ENCODE measurements around the gene GRIK3.

GRIK3 gene

DNA sequence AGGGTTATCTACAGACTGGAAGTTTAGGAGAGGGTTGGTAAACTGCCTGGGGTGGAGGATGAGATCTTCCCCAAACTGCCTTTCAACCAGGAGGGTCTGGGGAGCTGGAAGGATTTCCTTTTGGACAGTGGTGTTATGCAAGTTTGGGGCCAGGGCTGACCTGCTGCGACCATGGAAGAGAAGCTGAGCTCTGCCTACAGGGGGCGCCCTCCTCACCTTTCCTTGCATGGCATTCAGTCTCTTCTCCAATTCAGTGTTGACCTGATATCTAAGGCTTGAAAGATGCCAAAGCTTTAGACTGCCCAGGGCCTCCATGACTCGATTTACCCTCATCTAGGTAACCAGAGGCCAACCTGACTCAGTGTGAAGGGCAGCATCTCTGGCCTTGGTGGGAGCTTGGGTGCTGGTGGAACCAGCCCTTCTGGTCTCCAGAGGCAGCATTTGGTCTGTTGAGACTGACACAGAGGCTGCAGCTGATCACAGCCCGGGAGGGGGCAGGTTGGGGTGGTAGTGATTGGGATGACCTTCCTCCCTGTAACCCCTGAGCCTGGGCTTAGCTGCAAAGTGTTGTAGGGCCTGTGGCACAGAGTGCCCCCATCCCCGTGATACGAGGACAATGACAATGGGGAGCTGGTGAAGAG lies 170.0 kb downstream of the GRIK3 start:
- peak; percentile 2 to 22 (median 7) for DNase-seq
- ChIA-PET CTCF (interaction anchor here (0.8 kb wide), 1 partner anchor 739 kb away, joined by 3 read pairs; no protein-coding TSS in a partner anchor), POLR2A (no interaction called here)
- Histone ChIP-seq H3K27me3 (replicated peaks in 2 of 5; ENCODE audit: control insufficient read depth in 4 of 5, insufficient read depth in 5 of 5, low read length in 4 of 5) (peaks cover 0 to 34% (median 5%) of the 10 kb centered on the region in 5 experiments), H3K4me1 (ENCODE audit: control extremely low read depth in 1 of 4, control insufficient read depth in 4 of 4, insufficient read depth in 4 of 4, low read length in 3 of 4) (no peaks in the 10 kb centered on the region), H3K27ac (ENCODE audit: insufficient read depth in 1 of 2, low read depth in 1 of 2, low read length in 2 of 2, poor library complexity in 1 of 2, severe bottlenecking in 2 of 2) (no peak overlapping the region), H3K9me3 (ENCODE audit: control extremely low read depth in 1 of 5, control insufficient read depth in 4 of 5, insufficient read depth in 2 of 5, low read depth in 1 of 5, low read length in 4 of 5) (no peaks in the 10 kb centered on the region), H3K4me3 (ENCODE audit: control insufficient read depth in 1 of 7, extremely low read depth in 1 of 7, insufficient read depth in 4 of 7, low read depth in 2 of 7, low read length in 6 of 7) (no peak overlapping the region), H3K36me3 (ENCODE audit: control insufficient read depth in 4 of 4, insufficient read depth in 4 of 4, low read length in 3 of 4) (no peaks in the 10 kb centered on the region)
- 40% methylated on average over 5 of the region's 6 CpGs for WGBS (ENCODE audit: insufficient coverage)

DNA sequence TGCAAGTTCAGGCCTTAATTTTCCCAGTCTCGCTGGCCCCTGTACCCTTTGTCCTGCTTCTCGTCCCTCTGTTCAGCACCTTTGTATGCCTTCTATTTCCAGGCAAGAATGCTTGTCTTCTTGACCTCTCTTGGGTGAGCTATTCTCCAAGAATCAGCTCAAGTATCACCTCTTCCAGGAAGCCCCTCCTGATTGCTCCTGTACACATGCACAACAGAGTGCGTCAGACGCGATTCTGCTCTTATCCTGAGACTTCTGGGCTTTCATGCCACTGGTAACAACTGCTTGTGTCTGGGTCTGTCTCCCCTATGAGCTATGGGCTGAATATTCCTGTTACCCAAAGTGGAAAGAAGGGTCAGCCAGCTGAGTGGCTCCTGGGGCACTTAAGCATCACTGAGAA lies 170.8 kb downstream of the GRIK3 start:
- ChIA-PET CTCF (interaction anchor here (0.8 kb wide), 1 partner anchor 740 kb away, joined by 3 read pairs; no protein-coding TSS in a partner anchor), POLR2A (no interaction called here)
- Histone ChIP-seq H3K36me3 (ENCODE audit: control insufficient read depth in 4 of 4, insufficient read depth in 4 of 4, low read length in 3 of 4) (no peaks in the 10 kb centered on the region), H3K27me3 (replicated peaks in 2 of 5; ENCODE audit: control insufficient read depth in 4 of 5, insufficient read depth in 5 of 5, low read length in 4 of 5) (peaks cover 0 to 38% (median 5%) of the 10 kb centered on the region in 5 experiments), H3K27ac (ENCODE audit: insufficient read depth in 1 of 2, low read depth in 1 of 2, low read length in 2 of 2, poor library complexity in 1 of 2, severe bottlenecking in 2 of 2) (no peak overlapping the region), H3K9me3 (ENCODE audit: control extremely low read depth in 1 of 5, control insufficient read depth in 4 of 5, insufficient read depth in 2 of 5, low read depth in 1 of 5, low read length in 4 of 5) (no peaks in the 10 kb centered on the region), H3K4me1 (ENCODE audit: control extremely low read depth in 1 of 4, control insufficient read depth in 4 of 4, insufficient read depth in 4 of 4, low read length in 3 of 4) (no peaks in the 10 kb centered on the region), H3K4me3 (ENCODE audit: control insufficient read depth in 1 of 7, extremely low read depth in 1 of 7, insufficient read depth in 4 of 7, low read depth in 2 of 7, low read length in 6 of 7) (no peak overlapping the region)
- WGBS (ENCODE audit: insufficient coverage), result 96% methylated on average over 5 of the region's 5 CpGs
- no peak for DNase-seq

DNA sequence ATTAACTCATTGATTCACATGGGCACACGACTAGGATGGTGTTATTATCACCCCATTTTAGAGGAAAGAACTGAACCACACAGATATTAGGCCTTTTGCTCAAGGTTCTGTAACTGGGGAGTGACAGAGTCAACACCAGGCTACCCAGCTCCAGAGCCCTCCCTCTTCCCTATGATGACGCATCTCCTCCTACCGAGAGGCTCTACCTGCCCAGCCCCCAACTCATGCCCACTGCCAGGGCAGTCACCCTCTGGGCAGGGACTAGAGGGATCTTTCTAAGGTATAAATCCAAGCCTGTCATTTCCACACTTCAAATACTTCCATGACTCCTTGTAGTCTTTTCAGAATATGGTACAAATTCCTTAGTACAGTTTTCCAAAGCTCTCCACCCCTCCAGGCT lies 171.3 kb downstream of the GRIK3 start:
- Histone ChIP-seq H3K27ac (ENCODE audit: insufficient read depth in 1 of 2, low read depth in 1 of 2, low read length in 2 of 2, poor library complexity in 1 of 2, severe bottlenecking in 2 of 2) (no peak overlapping the region), H3K36me3 (ENCODE audit: control insufficient read depth in 4 of 4, insufficient read depth in 4 of 4, low read length in 3 of 4) (no peaks in the 10 kb centered on the region), H3K4me3 (ENCODE audit: control insufficient read depth in 1 of 7, extremely low read depth in 1 of 7, insufficient read depth in 4 of 7, low read depth in 2 of 7, low read length in 6 of 7) (no peak overlapping the region), H3K4me1 (ENCODE audit: control extremely low read depth in 1 of 4, control insufficient read depth in 4 of 4, insufficient read depth in 4 of 4, low read length in 3 of 4) (no peaks in the 10 kb centered on the region), H3K27me3 (replicated peaks in 2 of 5; ENCODE audit: control insufficient read depth in 4 of 5, insufficient read depth in 5 of 5, low read length in 4 of 5) (peaks cover 0 to 38% (median 5%) of the 10 kb centered on the region in 5 experiments), H3K9me3 (ENCODE audit: control extremely low read depth in 1 of 5, control insufficient read depth in 4 of 5, insufficient read depth in 2 of 5, low read depth in 1 of 5, low read length in 4 of 5) (no peaks in the 10 kb centered on the region)
- ChIA-PET CTCF (no interaction called here), POLR2A (no interaction called here)
- DNase-seq, result no peak
- WGBS (ENCODE audit: insufficient coverage), result 70% methylated on average over 2 of the region's 3 CpGs

DNA sequence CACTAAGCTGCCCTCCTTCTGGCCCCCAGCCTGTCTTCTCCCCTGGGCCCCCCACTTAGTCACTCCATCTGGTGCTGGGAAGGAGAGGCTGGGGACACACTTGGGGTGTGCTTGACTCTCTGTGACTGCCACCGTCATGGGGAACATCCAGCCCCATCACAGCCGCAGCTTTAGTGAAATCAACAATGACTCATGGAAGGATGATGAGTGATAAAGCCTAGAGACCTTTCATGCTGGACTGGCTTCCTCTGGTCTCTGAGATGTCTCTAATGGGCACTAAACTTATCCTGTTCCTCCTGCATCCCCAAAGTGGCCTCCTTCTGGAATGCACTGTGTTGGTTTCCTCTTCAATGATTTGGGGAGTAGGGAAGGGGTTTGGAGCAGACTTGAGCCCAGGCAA lies 172.9 kb downstream of the GRIK3 start:
- Histone ChIP-seq H3K9me3 (ENCODE audit: control extremely low read depth in 1 of 5, control insufficient read depth in 4 of 5, insufficient read depth in 2 of 5, low read depth in 1 of 5, low read length in 4 of 5) (no peaks in the 10 kb centered on the region), H3K27me3 (replicated peaks in 2 of 5; ENCODE audit: control insufficient read depth in 4 of 5, insufficient read depth in 5 of 5, low read length in 4 of 5) (peaks cover 0 to 39% (median 5%) of the 10 kb centered on the region in 5 experiments), H3K27ac (ENCODE audit: insufficient read depth in 1 of 2, low read depth in 1 of 2, low read length in 2 of 2, poor library complexity in 1 of 2, severe bottlenecking in 2 of 2) (no peak overlapping the region), H3K4me1 (ENCODE audit: control extremely low read depth in 1 of 4, control insufficient read depth in 4 of 4, insufficient read depth in 4 of 4, low read length in 3 of 4) (no peaks in the 10 kb centered on the region), H3K4me3 (ENCODE audit: control insufficient read depth in 1 of 7, extremely low read depth in 1 of 7, insufficient read depth in 4 of 7, low read depth in 2 of 7, low read length in 6 of 7) (no peak overlapping the region), H3K36me3 (ENCODE audit: control insufficient read depth in 4 of 4, insufficient read depth in 4 of 4, low read length in 3 of 4) (no peaks in the 10 kb centered on the region)
- 90% methylated on average over 2 of the region's 2 CpGs for WGBS (ENCODE audit: insufficient coverage)
- ChIA-PET POLR2A (no interaction called here), CTCF (no interaction called here)
- DNase-seq, result no peak

- DNase-seq, result no peak
- Histone ChIP-seq H3K9me3 (ENCODE audit: control extremely low read depth in 1 of 5, control insufficient read depth in 4 of 5, insufficient read depth in 2 of 5, low read depth in 1 of 5, low read length in 4 of 5) (no peaks in the 10 kb centered on the region), H3K27me3 (replicated peaks in 2 of 5; ENCODE audit: control insufficient read depth in 4 of 5, insufficient read depth in 5 of 5, low read length in 4 of 5) (peaks cover 0 to 49% (median 8%) of the 10 kb centered on the region in 5 experiments), H3K36me3 (ENCODE audit: control insufficient read depth in 4 of 4, insufficient read depth in 4 of 4, low read length in 3 of 4) (no peaks in the 10 kb centered on the region), H3K27ac (ENCODE audit: insufficient read depth in 1 of 2, low read depth in 1 of 2, low read length in 2 of 2, poor library complexity in 1 of 2, severe bottlenecking in 2 of 2) (no peak overlapping the region), H3K4me1 (ENCODE audit: control extremely low read depth in 1 of 4, control insufficient read depth in 4 of 4, insufficient read depth in 4 of 4, low read length in 3 of 4) (no peaks in the 10 kb centered on the region), H3K4me3 (ENCODE audit: control insufficient read depth in 1 of 7, extremely low read depth in 1 of 7, insufficient read depth in 4 of 7, low read depth in 2 of 7, low read length in 6 of 7) (no peak overlapping the region)
- CTCF ChIA-PET, result no interaction called here
- POLR2A ChIA-PET, result no interaction called here
- 80% methylated on average over 10 of the region's 10 CpGs for WGBS (ENCODE audit: insufficient coverage)
Measured at GRCh38 chr1:36859926-36860325, 174.4 kb downstream of the GRIK3 start.

DNA sequence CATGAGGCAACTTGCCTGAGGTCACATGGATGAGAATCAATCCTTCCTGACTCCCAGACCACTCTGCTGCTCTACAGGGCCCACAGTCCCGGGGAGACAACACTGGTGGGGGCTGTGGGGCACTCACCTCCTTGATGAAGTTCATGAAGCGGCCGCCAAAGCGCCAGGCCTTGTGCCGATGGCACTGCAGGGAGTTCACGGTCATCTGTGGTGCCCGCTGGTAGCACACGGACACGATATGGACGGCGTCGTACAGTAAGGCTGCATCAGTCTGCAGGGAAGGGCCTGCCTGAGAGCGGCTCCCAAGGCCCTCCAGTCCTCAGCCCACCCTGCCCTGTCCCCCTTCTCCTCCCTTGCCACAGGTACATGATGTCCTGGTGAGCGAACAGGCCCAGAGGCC lies 175.3 kb downstream of the GRIK3 start:
- no peaks in the 10 kb centered on the region for H3K9me3 ChIP-seq (ENCODE audit: control extremely low read depth in 1 of 5, control insufficient read depth in 4 of 5, insufficient read depth in 2 of 5, low read depth in 1 of 5, low read length in 4 of 5)

GRCh38 chr1:36858553-36858952 lies 175.8 kb downstream of the GRIK3 start:
- DNase-seq, result no peak
- Histone ChIP-seq H3K36me3 (ENCODE audit: control insufficient read depth in 4 of 4, insufficient read depth in 4 of 4, low read length in 3 of 4) (no peaks in the 10 kb centered on the region), H3K4me1 (ENCODE audit: control extremely low read depth in 1 of 4, control insufficient read depth in 4 of 4, insufficient read depth in 4 of 4, low read length in 3 of 4) (no peaks in the 10 kb centered on the region), H3K27me3 (replicated peaks in 2 of 5; ENCODE audit: control insufficient read depth in 4 of 5, insufficient read depth in 5 of 5, low read length in 4 of 5) (peaks cover 0 to 52% (median 8%) of the 10 kb centered on the region in 5 experiments), H3K4me3 (ENCODE audit: control insufficient read depth in 1 of 7, extremely low read depth in 1 of 7, insufficient read depth in 4 of 7, low read depth in 2 of 7, low read length in 6 of 7) (no peak overlapping the region), H3K27ac (ENCODE audit: insufficient read depth in 1 of 2, low read depth in 1 of 2, low read length in 2 of 2, poor library complexity in 1 of 2, severe bottlenecking in 2 of 2) (no peak overlapping the region), H3K9me3 (ENCODE audit: control extremely low read depth in 1 of 5, control insufficient read depth in 4 of 5, insufficient read depth in 2 of 5, low read depth in 1 of 5, low read length in 4 of 5) (no peaks in the 10 kb centered on the region)
- ChIA-PET POLR2A (no interaction called here), CTCF (no interaction called here)
- WGBS (ENCODE audit: insufficient coverage), result 91% methylated on average over 5 of the region's 5 CpGs

More for the DNA sequence above, 175.3 kb downstream of the GRIK3 start:
- H3K36me3 ChIP-seq (ENCODE audit: control insufficient read depth in 4 of 4, insufficient read depth in 4 of 4, low read length in 3 of 4), result no peaks in the 10 kb centered on the region
- no peak overlapping the region for H3K4me3 ChIP-seq (ENCODE audit: control insufficient read depth in 1 of 7, extremely low read depth in 1 of 7, insufficient read depth in 4 of 7, low read depth in 2 of 7, low read length in 6 of 7)
- H3K27me3 ChIP-seq (replicated peaks in 2 of 5; ENCODE audit: control insufficient read depth in 4 of 5, insufficient read depth in 5 of 5, low read length in 4 of 5), result peaks cover 0 to 54% (median 8%) of the 10 kb centered on the region in 5 experiments
- H3K27ac ChIP-seq (ENCODE audit: insufficient read depth in 1 of 2, low read depth in 1 of 2, low read length in 2 of 2, poor library complexity in 1 of 2, severe bottlenecking in 2 of 2), result no peak overlapping the region
- POLR2A ChIA-PET, result no interaction called here
- DNase-seq, result no peak
- H3K4me1 ChIP-seq (ENCODE audit: control extremely low read depth in 1 of 4, control insufficient read depth in 4 of 4, insufficient read depth in 4 of 4, low read length in 3 of 4), result no peaks in the 10 kb centered on the region
- WGBS (ENCODE audit: insufficient coverage), result 92% methylated on average over 14 of the region's 14 CpGs
- CTCF ChIA-PET, result no interaction called here

Measured in common myeloid progenitor, CD34-positive (primary cell).